Mesenchymal stem cell (in vitro differentiated cells and primary cell): Measurements from ENCODE around the gene SIGLEC15.

Experiments
- DNase-seq: peaks from one replicate; pipeline ENCODE4 v3.0.0-alpha.2; 2013
- H2AFZ ChIP-seq: one replicate; pipeline ENCODE4 v1.6.1; 2013; ENCODE audit warnings: low read depth, mild to moderate bottlenecking, control low read depth, inconsistent platforms, low read length, moderate library complexity
- H2AK5ac ChIP-seq: 2 replicates; pipeline ENCODE4 v1.6.1; 2013; ENCODE audit warnings: low read length, moderate library complexity, mild to moderate bottlenecking, inconsistent platforms; ENCODE audit not compliant: severe bottlenecking
- H2BK120ac ChIP-seq: one replicate; pipeline ENCODE4 v1.6.1; 2013; ENCODE audit warnings: low read depth, mild to moderate bottlenecking, inconsistent platforms, low read length, moderate library complexity
- H2BK12ac ChIP-seq, 2 experiments: one replicate each; pipeline ENCODE4 v1.6.1; 2013; ENCODE audit warnings: inconsistent platforms in 2 of 2, low read length in 2 of 2, mild to moderate bottlenecking in 2 of 2, moderate library complexity in 2 of 2, control low read depth in 1 of 2
- H2BK15ac ChIP-seq: one replicate; pipeline ENCODE4 v1.6.1; 2013; ENCODE audit warnings: mild to moderate bottlenecking, low read depth, inconsistent platforms; ENCODE audit not compliant: poor library complexity, severe bottlenecking
- H2BK5ac ChIP-seq: 2 replicates; pipeline ENCODE4 v1.6.1; 2013; ENCODE audit warnings: low read depth, mild to moderate bottlenecking, low read length, control low read depth, inconsistent platforms; ENCODE audit not compliant: poor library complexity, severe bottlenecking
- H3K14ac ChIP-seq, 2 experiments: one replicate each; pipeline ENCODE4 v1.6.1; 2013; ENCODE audit warnings: inconsistent platforms in 2 of 2, low read length in 2 of 2, control low read depth in 1 of 2, mild to moderate bottlenecking in 1 of 2, moderate library complexity in 1 of 2
- H3K18ac ChIP-seq, 2 experiments: one replicate each; pipeline ENCODE4 v1.6.1; 2013; ENCODE audit warnings: inconsistent platforms in 2 of 2, low read length in 2 of 2, control low read depth in 1 of 2, low read depth in 1 of 2, mild to moderate bottlenecking in 1 of 2
- H3K23ac ChIP-seq, 2 experiments: one replicate each; pipeline ENCODE4 v1.6.1; 2013; ENCODE audit warnings: inconsistent platforms in 2 of 2, low read length in 2 of 2, mild to moderate bottlenecking in 2 of 2, moderate library complexity in 2 of 2, control low read depth in 1 of 2
- H3K27ac ChIP-seq: 2 replicates; pipeline ENCODE4 v1.5.1; 2013; ENCODE audit warnings: mild to moderate bottlenecking, moderate library complexity, low read length, control low read depth, inconsistent platforms; ENCODE audit not compliant: poor library complexity, severe bottlenecking
- H3K27me3 ChIP-seq, 2 experiments: 2 replicates each; pipeline versions ENCODE4 v1.6.1 to v1.7.0; 2013; ENCODE audit warnings: low read length in 2 of 2, mild to moderate bottlenecking in 2 of 2, moderate library complexity in 2 of 2, control low read depth in 1 of 2, inconsistent platforms in 1 of 2; ENCODE audit not compliant: control insufficient read depth in 1 of 2, insufficient read depth in 1 of 2
- H3K36me3 ChIP-seq, 2 experiments: 2 replicates each; pipeline versions ENCODE4 v1.6.1 to v1.7.0; 2013; ENCODE audit warnings: low read length in 2 of 2, control low read depth in 1 of 2, inconsistent platforms in 1 of 2, low read depth in 1 of 2, mild to moderate bottlenecking in 1 of 2; ENCODE audit not compliant: insufficient read depth in 2 of 2, control insufficient read depth in 1 of 2
- H3K4ac ChIP-seq, 2 experiments: one replicate each; pipeline ENCODE4 v1.6.1; 2013; ENCODE audit warnings: inconsistent platforms in 2 of 2, low read length in 2 of 2, mild to moderate bottlenecking in 2 of 2, moderate library complexity in 2 of 2, control low read depth in 1 of 2, low read depth in 1 of 2
- H3K4me1 ChIP-seq: 2 replicates; pipeline ENCODE4 v1.6.1; 2013; ENCODE audit warnings: low read depth, low read length, control low read depth; ENCODE audit not compliant: control insufficient read depth, insufficient read depth
- H3K4me2 ChIP-seq: 2 replicates; pipeline ENCODE4 v1.6.1; 2013; ENCODE audit warnings: low read length, mild to moderate bottlenecking, inconsistent platforms; ENCODE audit not compliant: poor library complexity, severe bottlenecking
- H3K4me3 ChIP-seq, 2 experiments: 2 replicates each; pipeline versions ENCODE4 v1.5.1 to v1.7.0; 2013; ENCODE audit warnings: low read length in 2 of 2, mild to moderate bottlenecking in 2 of 2, control low read depth in 1 of 2, low read depth in 1 of 2; ENCODE audit not compliant: insufficient read depth in 1 of 2
- H3K79me1 ChIP-seq: replicated peaks from 2 replicates; pipeline ENCODE4 v1.6.1; 2013; ENCODE audit warnings: mild to moderate bottlenecking, control low read depth, low read length, inconsistent platforms; ENCODE audit not compliant: poor library complexity, severe bottlenecking
- H3K9ac ChIP-seq: 2 replicates; pipeline ENCODE4 v1.7.0; 2013; ENCODE audit warnings: mild to moderate bottlenecking, low read length, moderate library complexity
- H3K9me3 ChIP-seq: 2 replicates; pipeline ENCODE4 v1.7.0; 2013; ENCODE audit warnings: mild to moderate bottlenecking, low read length; ENCODE audit not compliant: control insufficient read depth
- H4K8ac ChIP-seq: one replicate; pipeline ENCODE4 v1.6.1; 2013; ENCODE audit warnings: inconsistent platforms, mild to moderate bottlenecking, low read length, moderate library complexity
- H4K91ac ChIP-seq: one replicate; pipeline ENCODE4 v1.6.1; 2013; ENCODE audit warnings: mild to moderate bottlenecking, low read length, inconsistent platforms
- WGBS: methylation state at CpG from one replicate; pipeline ENCODE4 v1.1.7; 2013; ENCODE audit warnings: mixed read lengths; 5-methylcytosine and 5-hydroxymethylcytosine counted together

The SIGLEC15 gene

DNA sequence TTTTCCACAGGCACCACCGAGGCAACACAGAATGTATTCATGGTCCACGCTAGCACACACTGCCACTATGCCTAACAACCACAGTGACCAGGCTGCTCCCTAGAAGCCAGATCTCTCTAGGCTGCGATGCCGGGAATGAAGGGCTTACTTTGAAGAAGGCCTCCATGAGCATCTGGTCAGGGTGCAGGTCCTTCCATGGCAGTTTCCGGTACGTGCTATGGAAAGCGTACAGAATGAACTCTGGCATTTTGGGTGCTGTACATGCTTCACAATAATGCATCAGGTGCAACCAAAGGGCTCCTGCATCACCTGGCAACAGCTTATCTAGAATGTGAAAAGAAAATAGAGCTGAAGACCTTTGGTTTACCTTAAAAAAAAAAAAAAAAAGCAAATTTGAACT is 44.9 kb downstream of the SIGLEC15 start:
- Histone ChIP-seq H2BK5ac (no peak overlapping the region), H3K79me1 (peaks cover 20% of the 10 kb centered on the region), H3K27ac (no peak overlapping the region), H3K4me2 (no peak overlapping the region), H3K36me3 (peaks cover 22 to 77% of the 10 kb centered on the region in 2 experiments), H3K23ac (no peak overlapping the region), H3K4ac (no peak overlapping the region), H3K9ac (no peak overlapping the region), H3K9me3 (peaks cover 10% of the 10 kb centered on the region), H3K14ac (no peak overlapping the region), H2AK5ac (no peak overlapping the region), H2AFZ (no peak overlapping the region), H3K4me1 (no peaks in the 10 kb centered on the region), H2BK15ac (no peak overlapping the region), H3K18ac (no peak overlapping the region), H3K4me3 (no peak overlapping the region), H4K8ac (no peak overlapping the region), H4K91ac (no peak overlapping the region), H2BK12ac (no peak overlapping the region), H2BK120ac (no peak overlapping the region), H3K27me3 (no peaks in the 10 kb centered on the region)
- 97% methylated on average over 7 of the region's 7 CpGs for WGBS
- DNase-seq: no peak

DNA sequence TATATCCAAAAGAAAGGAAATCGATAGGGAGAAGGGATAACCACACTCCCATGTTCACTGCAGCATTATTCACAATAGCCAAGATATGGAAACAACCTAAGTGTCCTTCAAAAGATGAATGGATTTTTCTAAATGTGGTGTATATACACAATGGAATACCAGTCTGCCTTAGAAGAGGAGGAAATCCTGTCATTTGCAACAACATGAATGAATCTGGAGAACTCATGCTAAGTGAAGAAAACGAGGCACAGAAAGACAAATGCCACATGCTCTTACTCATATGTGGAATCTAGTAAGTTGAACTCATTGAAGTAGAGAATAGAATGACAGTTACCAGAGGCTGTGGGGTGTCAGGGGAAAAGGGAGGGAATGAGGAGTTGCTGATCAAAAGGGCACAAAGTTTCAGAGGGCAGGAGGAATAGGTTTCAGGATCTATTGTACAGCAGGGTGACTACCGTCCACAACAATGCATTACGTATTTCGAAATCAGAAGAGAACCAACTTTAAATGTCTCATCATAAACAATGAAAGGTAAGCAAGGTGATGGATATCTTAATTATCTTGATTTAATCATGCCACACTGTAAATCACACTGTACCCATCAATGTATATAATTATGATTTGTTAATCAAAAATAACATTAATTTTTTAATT is 46.1 kb downstream of the SIGLEC15 start:
- Histone ChIP-seq H3K27me3 (no peaks in the 10 kb centered on the region), H2BK120ac (no peak overlapping the region), H2BK15ac (no peak overlapping the region), H2BK5ac (no peak overlapping the region), H3K23ac (no peak overlapping the region), H3K27ac (no peak overlapping the region), H3K36me3 (peaks cover 22 to 78% of the 10 kb centered on the region in 2 experiments), H3K4me3 (no peak overlapping the region), H3K9me3 (peaks cover 17% of the 10 kb centered on the region), H3K79me1 (peaks cover 18% of the 10 kb centered on the region), H3K14ac (no peak overlapping the region), H3K4me2 (no peak overlapping the region), H2AK5ac (no peak overlapping the region), H4K8ac (no peak overlapping the region), H3K4ac (no peak overlapping the region), H2BK12ac (no peak overlapping the region), H2AFZ (no peak overlapping the region), H3K4me1 (no peaks in the 10 kb centered on the region), H4K91ac (no peak overlapping the region), H3K9ac (no peak overlapping the region), H3K18ac (no peak overlapping the region)
- peak; percentile 30 for DNase-seq
- 44% methylated on average over 1 of the region's 5 CpGs for WGBS

DNA sequence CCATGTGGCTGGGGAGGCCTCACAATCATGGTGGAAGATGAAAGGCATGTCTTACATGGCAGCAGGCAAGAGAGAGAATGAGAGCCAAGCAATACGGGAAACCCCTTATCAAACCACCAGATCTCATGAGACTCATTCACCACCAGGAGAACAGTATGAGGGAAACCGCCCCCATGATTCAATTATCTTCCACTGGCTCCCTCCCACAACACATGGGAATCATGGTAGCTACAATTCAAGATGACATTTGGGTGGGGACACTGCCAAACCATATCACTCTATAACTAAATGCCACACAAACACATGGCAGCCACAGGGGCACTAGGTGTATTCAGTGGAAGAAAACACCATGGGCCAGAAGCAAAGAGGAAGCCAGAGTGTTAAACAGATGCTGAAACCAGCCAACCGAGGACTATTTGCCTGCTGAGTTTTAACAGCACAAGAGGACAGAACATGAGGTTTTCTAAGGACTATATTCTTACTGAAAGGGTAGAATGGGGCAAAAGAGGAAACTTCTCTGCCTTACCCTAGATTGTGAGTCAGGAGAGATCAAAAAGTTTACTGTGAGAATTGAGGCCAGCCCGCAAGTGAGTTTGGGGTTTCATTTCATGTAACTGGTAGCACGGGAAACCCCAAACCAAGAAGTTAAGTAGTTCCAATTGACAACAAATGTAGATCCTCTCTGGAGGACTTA is 49.2 kb downstream of the SIGLEC15 start:
- H3K18ac ChIP-seq: no peak overlapping the region
- H3K4me1 ChIP-seq: no peaks in the 10 kb centered on the region
- no peak overlapping the region for H3K4me3 ChIP-seq
- H3K4me2 ChIP-seq: no peak overlapping the region
- H4K91ac ChIP-seq: no peak overlapping the region
- WGBS: 94% methylated on average over 5 of the region's 5 CpGs
- H3K27ac ChIP-seq: no peak overlapping the region
- H3K9me3 ChIP-seq: peaks cover 17% of the 10 kb centered on the region
- H3K9ac ChIP-seq: no peak overlapping the region
- no peak overlapping the region for H2AK5ac ChIP-seq
- H2BK12ac ChIP-seq: no peak overlapping the region
- H2AFZ ChIP-seq: no peak overlapping the region
- no peaks in the 10 kb centered on the region for H3K27me3 ChIP-seq
- peaks cover 27 to 79% of the 10 kb centered on the region in 2 experiments for H3K36me3 ChIP-seq
- no peak overlapping the region for H2BK120ac ChIP-seq
- no peak overlapping the region for H2BK5ac ChIP-seq
- no peak for DNase-seq
- H3K23ac ChIP-seq: no peak overlapping the region
- H4K8ac ChIP-seq: no peak overlapping the region
- peaks cover 21% of the 10 kb centered on the region for H3K79me1 ChIP-seq
- H2BK15ac ChIP-seq: no peak overlapping the region
- no peak overlapping the region for H3K4ac ChIP-seq
- no peak overlapping the region for H3K14ac ChIP-seq

DNA sequence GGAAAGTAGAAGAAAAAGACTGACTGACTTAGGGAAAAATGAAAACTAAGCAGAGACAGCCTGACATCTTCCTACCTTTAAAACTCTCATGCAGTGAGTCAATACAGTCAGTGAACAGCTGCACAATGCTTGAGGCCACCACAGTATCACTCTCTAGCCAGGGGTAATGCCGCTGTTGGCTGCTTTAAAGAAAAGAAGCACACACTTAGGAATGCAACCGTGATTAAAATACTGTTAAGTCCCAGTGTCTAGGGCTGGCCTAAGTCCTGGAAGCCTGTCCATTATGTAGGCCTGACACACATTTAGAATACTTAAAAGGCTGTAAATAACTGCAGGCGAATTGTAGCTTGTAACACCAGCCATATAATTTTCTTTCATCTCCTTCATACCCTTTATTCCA is 50.7 kb downstream of the SIGLEC15 start:
- H3K9me3 ChIP-seq: peaks cover 17% of the 10 kb centered on the region

More for the DNA sequence above, 50.7 kb downstream of the SIGLEC15 start:
- Histone ChIP-seq H3K4me3 (no peak overlapping the region), H3K79me1 (peaks cover 28% of the 10 kb centered on the region), H3K9ac (no peak overlapping the region), H4K8ac (no peak overlapping the region), H3K14ac (no peak overlapping the region), H2AK5ac (no peak overlapping the region), H2BK15ac (no peak overlapping the region), H3K4me2 (no peak overlapping the region), H2AFZ (no peak overlapping the region), H3K23ac (no peak overlapping the region), H3K4me1 (peaks cover 4% of the 10 kb centered on the region), H3K27me3 (no peaks in the 10 kb centered on the region), H3K36me3 (peaks cover 34 to 76% of the 10 kb centered on the region in 2 experiments), H2BK120ac (no peak overlapping the region), H3K4ac (no peak overlapping the region), H3K18ac (no peak overlapping the region), H2BK12ac (no peak overlapping the region), H4K91ac (no peak overlapping the region), H3K27ac (no peak overlapping the region), H2BK5ac (no peak overlapping the region)
- no peak for DNase-seq
- WGBS: 94% methylated on average over 3 of the region's 3 CpGs
